WTC11 (cell line): ENCODE measurements around the gene GALNT7.

Experiments used
- CREB1 ChIP-seq: sonication (generic); formaldehyde crosslinking; IDR thresholded peaks from 2 replicates; pipeline ENCODE4 v1.8.0; 2023; ENCODE audit warnings: mild to moderate bottlenecking, missing genetic modification reagents
- TF ChIP-seq, protein P1 (sequence below): sonication (generic); formaldehyde crosslinking; IDR thresholded peaks from 2 replicates; pipeline ENCODE4 v1.8.1; 2022; ENCODE audit warnings: mild to moderate bottlenecking, moderate library complexity, missing genetic modification reagents
- TF ChIP-seq, protein P2 (sequence below): fragments of 200-600 bp; IDR thresholded peaks from 2 replicates; pipeline ENCODE4 v1.8.0; 2022; ENCODE audit warnings: antibody characterized with exemption

- TF ChIP-seq CREB1 (CRISPR knock-in tag) = no peak
- TF ChIP-seq, protein P1, sequence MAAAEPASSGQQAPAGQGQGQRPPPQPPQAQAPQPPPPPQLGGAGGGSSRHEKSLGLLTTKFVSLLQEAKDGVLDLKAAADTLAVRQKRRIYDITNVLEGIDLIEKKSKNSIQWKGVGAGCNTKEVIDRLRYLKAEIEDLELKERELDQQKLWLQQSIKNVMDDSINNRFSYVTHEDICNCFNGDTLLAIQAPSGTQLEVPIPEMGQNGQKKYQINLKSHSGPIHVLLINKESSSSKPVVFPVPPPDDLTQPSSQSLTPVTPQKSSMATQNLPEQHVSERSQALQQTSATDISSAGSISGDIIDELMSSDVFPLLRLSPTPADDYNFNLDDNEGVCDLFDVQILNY = no peak
- TF ChIP-seq, protein P2, sequence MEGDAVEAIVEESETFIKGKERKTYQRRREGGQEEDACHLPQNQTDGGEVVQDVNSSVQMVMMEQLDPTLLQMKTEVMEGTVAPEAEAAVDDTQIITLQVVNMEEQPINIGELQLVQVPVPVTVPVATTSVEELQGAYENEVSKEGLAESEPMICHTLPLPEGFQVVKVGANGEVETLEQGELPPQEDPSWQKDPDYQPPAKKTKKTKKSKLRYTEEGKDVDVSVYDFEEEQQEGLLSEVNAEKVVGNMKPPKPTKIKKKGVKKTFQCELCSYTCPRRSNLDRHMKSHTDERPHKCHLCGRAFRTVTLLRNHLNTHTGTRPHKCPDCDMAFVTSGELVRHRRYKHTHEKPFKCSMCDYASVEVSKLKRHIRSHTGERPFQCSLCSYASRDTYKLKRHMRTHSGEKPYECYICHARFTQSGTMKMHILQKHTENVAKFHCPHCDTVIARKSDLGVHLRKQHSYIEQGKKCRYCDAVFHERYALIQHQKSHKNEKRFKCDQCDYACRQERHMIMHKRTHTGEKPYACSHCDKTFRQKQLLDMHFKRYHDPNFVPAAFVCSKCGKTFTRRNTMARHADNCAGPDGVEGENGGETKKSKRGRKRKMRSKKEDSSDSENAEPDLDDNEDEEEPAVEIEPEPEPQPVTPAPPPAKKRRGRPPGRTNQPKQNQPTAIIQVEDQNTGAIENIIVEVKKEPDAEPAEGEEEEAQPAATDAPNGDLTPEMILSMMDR = no peak
These were observed 97.1 kb downstream of the GALNT7 start for GRCh38 chr4:173265751-173266150.
